Measurements from ENCODE around the gene DPAGT1. TPM values are rescaled to one million over a fixed set of nuclear protein-coding genes. Genes with fewer than 3 reads are reported as not detected.
"Not testable (repeated sequence)": the region's sequence is repeated elsewhere in the genome, so short reads cannot be mapped to it uniquely, and the experiment has no call there.

The DPAGT1 gene
- total RNA-seq, 2 experiments from 2014 or later: 57.8 to 73.5 TPM

GRCh38 chr11:119107538-119108145, 6.0 kb upstream of the DPAGT1 start:
- H3K4me3 Mint-ChIP-seq: peak overlapping the region; percentile 89
- ChIA-PET POLR2A (interaction anchor here (0.5 to 2.1 kb wide), 6 partner anchors 13 to 40 kb away, joined by 4 to 26 read pairs (median 8); partner anchors contain the start of genes HINFP and VPS11), CTCF (interaction anchor here (0.8 to 1.7 kb wide), 7 partner anchors 12 to 231 kb away, joined by 3 to 9 read pairs (median 6); partner anchors contain the start of genes HINFP and VPS11)
- intact Hi-C loops (cut with DNase I, micrococcal nuclease): loop anchor here (1.0 to 5.0 kb wide), 9 partner anchors 12 to 315 kb away; partner anchors contain the start of genes HINFP (in 2 of the 2), CBL (in 1 of the 2), DDX6 (in 1 of the 2) and HMBS (in 1 of the 2)
- H3K9me3 Mint-ChIP-seq (ENCODE audit: low read depth): no peaks in the 10 kb centered on the region
- H3K36me3 Mint-ChIP-seq (ENCODE audit: low read depth): peaks cover 16% of the 10 kb centered on the region
- no peaks in the 10 kb centered on the region for H3K27me3 Mint-ChIP-seq
- peak; percentile 9 for ATAC-seq
- DNase-seq: peak; percentile 36
- H3K4me1 Mint-ChIP-seq: peaks cover 42% of the 10 kb centered on the region
- H3K27ac Mint-ChIP-seq: peak overlapping the region; percentile 89

GRCh38 chr11:119106564-119107537, 5.2 kb upstream of the DPAGT1 start, which contains the start of gene C2CD2L:
Gene C2CD2L (plus strand): TSS chr11:119107344. CDS start chr11:119107742, 398 bp downstream.
- peaks cover 15% of the 10 kb centered on the region for H3K36me3 Mint-ChIP-seq (ENCODE audit: low read depth)
- intact Hi-C loops (cut with DNase I, micrococcal nuclease): loop anchor here (1.0 to 5.0 kb wide), 9 partner anchors 12 to 315 kb away; partner anchors contain the start of genes HINFP (in 2 of the 2), CBL (in 1 of the 2), DDX6 (in 1 of the 2) and HMBS (in 1 of the 2)
- H3K27ac Mint-ChIP-seq: peak within 1 kb of the TSS; percentile 94
- H3K4me3 Mint-ChIP-seq: peak within 1 kb of the TSS; percentile 89
- H3K9me3 Mint-ChIP-seq (ENCODE audit: low read depth): no peaks in the 10 kb centered on the region
- ChIA-PET CTCF (interaction anchor here (0.6 to 1.7 kb wide), 18 partner anchors 9 to 1932 kb away, joined by 3 to 9 read pairs (median 4); partner anchors contain the start of genes HINFP and VPS11), POLR2A (interaction anchor here (0.5 to 1.8 kb wide), 9 partner anchors 12 to 403 kb away, joined by 3 to 26 read pairs (median 5); partner anchors contain the start of genes HINFP, NLRX1, RPS25 and TRAPPC4)
- peaks cover 46% of the 10 kb centered on the region for H3K4me1 Mint-ChIP-seq
- DNase-seq: peak; percentile 95
- H3K27me3 Mint-ChIP-seq: no peaks in the 10 kb centered on the region
- ATAC-seq: peak; percentile 87

- Mint-ChIP-seq H3K9me3 (ENCODE audit: low read depth) (no peaks in the 10 kb centered on the region), H3K36me3 (ENCODE audit: low read depth) (peaks cover 13% of the 10 kb centered on the region), H3K27me3 (no peaks in the 10 kb centered on the region)
Observed at GRCh38 chr11:119103793-119104192, 2.1 kb upstream of the DPAGT1 start.

GRCh38 chr11:119103161-119103664, 1.6 kb upstream of the DPAGT1 start:
- ChIA-PET POLR2A (interaction anchor here (1.2 to 1.6 kb wide), 5 partner anchors 10 to 66 kb away, joined by 3 to 18 read pairs (median 7); partner anchors contain the start of gene HMBS), CTCF (interaction anchor here (1.2 to 3.7 kb wide), 5 partner anchors 18 to 93 kb away, joined by 3 to 20 read pairs (median 9); partner anchors contain the start of genes HINFP, HMBS and VPS11)
- Mint-ChIP-seq H3K4me3 (peak overlapping the region; percentile 95), H3K36me3 (ENCODE audit: low read depth) (peaks cover 16% of the 10 kb centered on the region), H3K27ac (peak overlapping the region; percentile 100), H3K4me1 (peaks cover 43% of the 10 kb centered on the region)
- DNase-seq; ATAC-seq; H3K27me3 Mint-ChIP-seq; H3K9me3 Mint-ChIP-seq (ENCODE audit: low read depth): not testable (repeated sequence)
- intact Hi-C loops (cut with DNase I, micrococcal nuclease): loop anchor here in 1 of 2 experiments (2.0 kb wide), 1 partner anchor 84 kb away; the partner anchor contains the start of genes RPS25 and TRAPPC4

More at GRCh38 chr11:119103793-119104192, 2.1 kb upstream of the DPAGT1 start:
- intact Hi-C loops (cut with DNase I, micrococcal nuclease): loop anchor here in 1 of 2 experiments (2.0 kb wide), 1 partner anchor 85 kb away; the partner anchor contains the start of genes RPS25 and TRAPPC4
- peak overlapping the region; percentile 15 for H3K4me3 Mint-ChIP-seq
- peak overlapping the region; percentile 65 for H3K27ac Mint-ChIP-seq
- DNase-seq: no peak
- ChIA-PET POLR2A (interaction anchor here (0.7 kb wide), 1 partner anchor 46 kb away, joined by 3 read pairs; no protein-coding TSS in a partner anchor), CTCF (no interaction called here)
- peaks cover 45% of the 10 kb centered on the region for H3K4me1 Mint-ChIP-seq
- no peak for ATAC-seq

GRCh38 chr11:119100994-119101758, 477 bp downstream of the DPAGT1 start:
- Mint-ChIP-seq H3K4me1 (peaks cover 41% of the 10 kb centered on the region), H3K27me3 (no peaks in the 10 kb centered on the region), H3K36me3 (ENCODE audit: low read depth) (peaks cover 34% of the 10 kb centered on the region), H3K27ac (peak overlapping the region; percentile 100), H3K9me3 (ENCODE audit: low read depth) (no peaks in the 10 kb centered on the region), H3K4me3 (peak overlapping the region; percentile 95)
- ChIA-PET CTCF (interaction anchor here (1.0 to 3.7 kb wide), 5 partner anchors 16 to 104 kb away, joined by 3 to 20 read pairs (median 9); partner anchors contain the start of genes CBL, HINFP, HMBS and VPS11), POLR2A (interaction anchor here (0.6 to 1.9 kb wide), 11 partner anchors 9 to 231 kb away, joined by 3 to 18 read pairs (median 4); partner anchors contain the start of genes CENATAC, HINFP, HMBS and RPS25)
- DNase-seq (peak; percentile 54), ATAC-seq (peak; percentile 20)
- intact Hi-C loops (cut with DNase I, micrococcal nuclease): loop anchor here (1.0 to 2.0 kb wide), 3 partner anchors 16 to 222 kb away; partner anchors contain the start of gene HMBS (in 1 of the 2)

- Mint-ChIP-seq H3K9me3 (ENCODE audit: low read depth) (no peaks in the 10 kb centered on the region), H3K4me3 (peak overlapping the region; percentile 95), H3K4me1 (peaks cover 48% of the 10 kb centered on the region), H3K27me3 (no peaks in the 10 kb centered on the region), H3K36me3 (ENCODE audit: low read depth) (peaks cover 38% of the 10 kb centered on the region), H3K27ac (peak overlapping the region; percentile 100)
- ChIA-PET CTCF (interaction anchor here (0.8 to 3.7 kb wide), 5 partner anchors 9 to 33 kb away, joined by 3 to 20 read pairs (median 8); partner anchors contain the start of genes HMBS and VPS11), POLR2A (interaction anchor here (0.6 kb wide), 1 partner anchor 15 kb away, joined by 3 read pairs; no protein-coding TSS in a partner anchor)
- DNase-seq: no peak
- ATAC-seq: no peak
- intact Hi-C loops (cut with DNase I, micrococcal nuclease): loop anchor here in 1 of 2 experiments (2.0 kb wide), 1 partner anchor 222 kb away; no protein-coding TSS in a partner anchor
Observed at GRCh38 chr11:119100246-119100970, 1.2 kb downstream of the DPAGT1 start.

- intact Hi-C loops (cut with DNase I, micrococcal nuclease): loop anchor here in 1 of 2 experiments (2.0 kb wide), 1 partner anchor 223 kb away; no protein-coding TSS in a partner anchor
- H3K4me3 Mint-ChIP-seq: peak overlapping the region; percentile 95
- peak overlapping the region; percentile 5 for H3K27ac Mint-ChIP-seq
- no peak for DNase-seq
- peaks cover 45% of the 10 kb centered on the region for H3K4me1 Mint-ChIP-seq
- H3K36me3 Mint-ChIP-seq (ENCODE audit: low read depth): peaks cover 45% of the 10 kb centered on the region
- no peaks in the 10 kb centered on the region for H3K27me3 Mint-ChIP-seq
- no peak for ATAC-seq
- ChIA-PET CTCF (interaction anchor here (0.8 to 3.7 kb wide), 6 partner anchors 9 to 157 kb away, joined by 3 to 20 read pairs (median 4); partner anchors contain the start of genes HMBS, TRAPPC4 and VPS11), POLR2A (no interaction called here)
- H3K9me3 Mint-ChIP-seq (ENCODE audit: low read depth): no peaks in the 10 kb centered on the region
Observed at GRCh38 chr11:119099711-119100110, 1.9 kb downstream of the DPAGT1 start.

GRCh38 chr11:119095066-119095880, 6.4 kb downstream of the DPAGT1 start:
- Mint-ChIP-seq H3K9me3 (ENCODE audit: low read depth) (no peaks in the 10 kb centered on the region), H3K27me3 (no peaks in the 10 kb centered on the region), H3K27ac (peak overlapping the region; percentile 94), H3K4me1 (peaks cover 50% of the 10 kb centered on the region), H3K4me3 (peak overlapping the region; percentile 93), H3K36me3 (ENCODE audit: low read depth) (peaks cover 77% of the 10 kb centered on the region)
- peak; percentile 100 for DNase-seq
- ATAC-seq: peak; percentile 90
- intact Hi-C loops (cut with DNase I, micrococcal nuclease): loop anchor here (1.0 to 2.0 kb wide), 14 partner anchors 10 to 239 kb away; partner anchors contain the start of genes HINFP (in 2 of the 2), HYOU1 (in 2 of the 2), RPS25 (in 2 of the 2) and TRAPPC4 (in 2 of the 2)
- ChIA-PET POLR2A (interaction anchor here (0.5 to 2.6 kb wide), 17 partner anchors 9 to 243 kb away, joined by 3 to 28 read pairs (median 5); partner anchors contain the start of genes C2CD2L, HINFP, HMBS and RPS25), CTCF (interaction anchor here (0.6 to 3.6 kb wide), 10 partner anchors 11 to 856 kb away, joined by 3 to 11 read pairs (median 4); partner anchors contain the start of genes C2CD2L, CBL, CENATAC and HINFP)
